A549 (cell line): ENCODE results near the gene NKAPD1. TPM values are rescaled to one million over a fixed set of nuclear protein-coding genes. Genes with fewer than 3 reads are reported as not detected.
A peak's percentile ranks its signal among the peaks of the same experiment; 100 is the strongest.

Experiments used
- ATAC-seq, 2 experiments: fragments of 200-7000 bp in 1 of 2; fragments of >200 bp in 1 of 2; cut with Nextera tagmentation in 1 of 2; cut with Tn5 transposase in 1 of 2; 3 replicates each; pipeline versions ENCODE4 v1.8.0 to v1.9.1; 2018 to 2020; ENCODE audit warnings: mild to moderate bottlenecking in 1 of 2, moderate library complexity in 1 of 2
- CTCF ChIA-PET: fragments of 300-600 bp; sonication (Branson Sonifier 250); formaldehyde crosslinking; extraction: SDS; loops from one replicate; lab custom pipeline; 2021; ENCODE audit warnings: antibody characterized with exemption, inconsistent platforms; lab: Yijun Ruan, JAX
- POLR2A ChIA-PET: fragments of 350-600 bp; formaldehyde crosslinking; extraction: SDS; loops from one replicate; lab custom pipeline; 2021; ENCODE audit warnings: antibody characterized with exemption, inconsistent platforms; lab: Yijun Ruan, JAX
- DNase-seq, 2 experiments: peaks; one replicate each; pipeline versions ENCODE4 v3.0.0 to v3.0.0-alpha.2; 2011 to 2016; ENCODE audit warnings: low read depth in 1 of 2, low spot score in 1 of 2
- FAIRE-seq: peaks from 2 replicates; lab custom pipeline; 2011; peaks lifted over from hg19 to GRCh38; lab: Jason Lieb, UNC
- H3K27ac ChIP-seq, 2 experiments: fragments of >200 bp; sonication (Bioruptor Twin); formaldehyde crosslinking; 3 replicates each; pipeline ENCODE4 v1.5.1; 2016 to 2017
- H3K4me1 ChIP-seq: fragments of >200 bp; sonication (Bioruptor Twin); formaldehyde crosslinking; 3 replicates; pipeline ENCODE4 v1.6.1; 2016
- H3K4me2 ChIP-seq: fragments of >200 bp; sonication (Bioruptor Twin); formaldehyde crosslinking; 3 replicates; pipeline ENCODE4 v1.6.1; 2016
- H3K4me3 ChIP-seq: fragments of >200 bp; sonication (Bioruptor Twin); formaldehyde crosslinking; 3 replicates; pipeline ENCODE4 v1.5.1; 2016
- H3K9me3 ChIP-seq: fragments of >200 bp; sonication (Bioruptor Twin); formaldehyde crosslinking; 3 replicates; pipeline ENCODE4 v1.6.1; 2016
- BHLHE40 ChIP-seq: IDR thresholded peaks from 2 replicates; pipeline ENCODE4 v1.6.1; 2012; ENCODE audit warnings: low read depth, low read length, inconsistent platforms
- CBX8 ChIP-seq: fragments of 200-600 bp; sonication (generic); IDR thresholded peaks from 2 replicates; pipeline ENCODE4 v1.6.1; 2016
- CEBPB ChIP-seq, 2 experiments: fragments of >200 bp in 1 of 2; sonication (Bioruptor Twin) in 1 of 2; formaldehyde crosslinking in 1 of 2; IDR thresholded peaks; 2 replicates each; pipeline ENCODE4 v1.6.1; 2012 to 2016
- EHF ChIP-seq: fragments of 250-450 bp; sonication (Bioruptor Pico); IDR thresholded peaks from 2 replicates; pipeline ENCODE4 v1.5.0; 2020; ENCODE audit warnings: mild to moderate bottlenecking
- FOSL2 ChIP-seq, 2 experiments: fragments of 450-650 bp in 1 of 2; fragments of >200 bp in 1 of 2; sonication (Bioruptor Twin) in 1 of 2; formaldehyde crosslinking; IDR thresholded peaks; 2 replicates each; pipeline versions ENCODE4 v1.5.0 to v1.6.1; 2016 to 2020; ENCODE audit warnings: mild to moderate bottlenecking in 1 of 2, moderate library complexity in 1 of 2
- FOXS1 ChIP-seq: fragments of 250-450 bp; sonication (Bioruptor Pico); IDR thresholded peaks from 2 replicates; pipeline ENCODE4 v1.5.0; 2020; ENCODE audit warnings: mild to moderate bottlenecking, moderate library complexity
- GATA3 ChIP-seq: IDR thresholded peaks from 2 replicates; pipeline ENCODE4 v1.6.1; 2012; ENCODE audit warnings: borderline replicate concordance
- HDAC2 ChIP-seq: fragments of 200-600 bp; sonication (generic); IDR thresholded peaks from 2 replicates; pipeline ENCODE4 v1.6.1; 2016
- HOXB13 ChIP-seq: fragments of 250-450 bp; sonication (Bioruptor Pico); IDR thresholded peaks from 2 replicates; pipeline ENCODE4 v1.5.0; 2020; ENCODE audit warnings: low read depth, mild to moderate bottlenecking, moderate library complexity
- JUN ChIP-seq, 2 experiments: fragments of >200 bp; sonication (Bioruptor Twin); formaldehyde crosslinking; IDR thresholded peaks; 2 replicates in 1 of 2; 3 replicates in 1 of 2; pipeline ENCODE4 v1.6.1; 2016 to 2017
- JUNB ChIP-seq: fragments of >200 bp; sonication (Bioruptor Twin); formaldehyde crosslinking; IDR thresholded peaks from 2 replicates; pipeline ENCODE4 v1.6.1; 2016
- NPAS2 ChIP-seq: fragments of 250-450 bp; sonication (Bioruptor Pico); IDR thresholded peaks from 2 replicates; pipeline ENCODE4 v1.8.0; 2022; ENCODE audit warnings: mild to moderate bottlenecking, moderate library complexity, borderline replicate concordance
- RNF2 ChIP-seq: fragments of 200-600 bp; sonication (generic); IDR thresholded peaks from 2 replicates; pipeline ENCODE4 v1.6.1; 2016; ENCODE audit warnings: low read depth, mild to moderate bottlenecking, antibody characterized with exemption, moderate library complexity, borderline replicate concordance
- SMC3 ChIP-seq: fragments of >200 bp; sonication (Bioruptor Twin); formaldehyde crosslinking; IDR thresholded peaks from 3 replicates; pipeline ENCODE4 v1.6.1; 2018; ENCODE audit warnings: inconsistent platforms
- TFCP2L1 ChIP-seq: fragments of 250-450 bp; sonication (Bioruptor Pico); IDR thresholded peaks from 2 replicates; pipeline ENCODE4 v1.5.0; 2021; ENCODE audit warnings: mild to moderate bottlenecking
- TP53 ChIP-seq: fragments of 250-450 bp; sonication (Bioruptor Pico); IDR thresholded peaks from 2 replicates; pipeline ENCODE4 v1.5.0; 2021; ENCODE audit warnings: mild to moderate bottlenecking, moderate library complexity
- ZC3H11A ChIP-seq: fragments of 450-650 bp; IDR thresholded peaks from 2 replicates; pipeline ENCODE4 v1.6.1; 2014; ENCODE audit warnings: antibody characterized with exemption, mild to moderate bottlenecking
- ZNF302 ChIP-seq: fragments of 250-450 bp; sonication (Bioruptor Pico); IDR thresholded peaks from 2 replicates; pipeline ENCODE4 v1.9.0; 2021; ENCODE audit warnings: inconsistent platforms, mild to moderate bottlenecking, moderate library complexity
- WGBS: methylation state at CpG from one replicate; pipeline ENCODE4 v1.1.6; 2017; ENCODE audit errors: missing lambda C conversion rate; 5-methylcytosine and 5-hydroxymethylcytosine counted together
- polyA plus RNA-seq, 4 experiments: library from polyadenylated mRNA; depleted of rRNA in 3 of 4; stranded (reverse); fragments of >200 nt; fragmentation: RNase III in 1 of 4; extraction: RNeasy Plus Mini Kit Qiagen cat#74134 plus additional on column Dnase treatment in 1 of 4; gene quantifications; 2 replicates in 3 of 4; 3 replicates in 1 of 4; pipeline ENCODE4 v1.2.3, GENCODE V29; 2011 to 2017
- TF ChIP-seq, protein P1 (sequence below): fragments of >200 bp; sonication (Bioruptor Twin); formaldehyde crosslinking; IDR thresholded peaks from 3 replicates; pipeline ENCODE4 v1.5.1; 2016
- TF ChIP-seq, protein P2 (sequence below): fragments of >200 bp; sonication (Bioruptor Twin); formaldehyde crosslinking; IDR thresholded peaks from 3 replicates; pipeline ENCODE4 v1.6.1; 2016
- TF ChIP-seq, protein P3 (sequence below): IDR thresholded peaks from 2 replicates; pipeline ENCODE4 v1.6.1; 2012
- TF ChIP-seq, protein P4 (sequence below): fragments of 250-450 bp; sonication (Bioruptor Pico); IDR thresholded peaks from 2 replicates; pipeline ENCODE4 v1.5.0; 2021; ENCODE audit warnings: mild to moderate bottlenecking, moderate library complexity, borderline replicate concordance
- TF ChIP-seq, protein P5 (sequence below): fragments of >200 bp; sonication (Bioruptor Twin); formaldehyde crosslinking; IDR thresholded peaks from 2 replicates; pipeline ENCODE4 v1.6.1; 2016

Gene NKAPD1
- polyA plus RNA-seq, 2 of the 4 experiments (the other 2 are of a cell fraction): 16.6 to 20.1 TPM

DNA sequence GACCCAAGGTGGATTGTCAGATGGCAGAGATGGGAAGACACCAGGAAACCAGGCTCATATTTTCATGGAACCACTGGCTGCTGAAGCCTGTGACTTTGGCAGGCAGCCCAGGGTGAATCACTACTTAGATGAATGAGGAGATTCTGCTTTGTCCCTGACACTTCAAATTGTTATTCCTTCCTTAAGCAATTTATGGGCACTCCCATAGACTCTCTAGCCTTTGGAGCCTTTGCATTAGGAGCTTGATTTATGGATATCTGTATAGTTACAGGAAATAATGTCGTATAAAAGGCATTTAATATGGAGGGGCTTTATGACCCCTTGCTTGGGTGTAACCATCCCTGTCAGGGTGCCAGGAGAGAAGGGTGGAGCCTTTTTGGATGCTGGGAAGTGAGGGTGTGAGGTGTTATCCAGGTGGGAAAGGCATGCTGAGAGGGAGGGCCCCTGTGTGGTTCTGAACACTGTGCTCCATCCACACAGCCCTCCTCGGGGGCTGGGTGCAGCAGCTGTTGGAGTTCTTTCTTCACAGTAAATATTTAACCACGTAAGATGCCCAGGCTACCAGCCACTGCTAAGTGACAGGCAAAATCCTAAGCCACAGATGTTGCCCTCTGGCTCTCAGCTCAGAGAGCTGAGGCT lies 54.5 kb downstream of the NKAPD1 start:
- H3K27ac ChIP-seq: peak overlapping the region; percentile 62 to 69
- FAIRE-seq (peak; percentile 91), DNase-seq (peak; percentile 66 to 76), ATAC-seq (peak; percentile 91 to 95)
- TF ChIP-seq TFCP2L1: no peak
- TF ChIP-seq CEBPB (IDR thresholded peaks at IDR 0.05): peak in 1 of 2 experiments; percentile 20; a peak in 1 of 4 replicates
- no peak for TF ChIP-seq FOSL2 (IDR thresholded peaks at IDR 0.05)
- peak; percentile 49 for TF ChIP-seq FOSL2 (CRISPR knock-in tag; IDR thresholded peaks at IDR 0.05)
- 0 out of 2 replicates have a peak, but pooled peaks have one; percentile 11 for TF ChIP-seq GATA3
- peak overlapping the region; percentile 80 for H3K4me2 ChIP-seq
- no peak overlapping the region for H3K4me3 ChIP-seq
- peaks cover 20% of the 10 kb centered on the region for H3K4me1 ChIP-seq
- POLR2A ChIA-PET: interaction anchor here (0.8 to 0.9 kb wide), 2 partner anchors 25 to 31 kb away, joined by 3 read pairs; no protein-coding TSS in a partner anchor
- CTCF ChIA-PET: interaction anchor here (1.0 to 5.7 kb wide), 3 partner anchors 15 to 47 kb away, joined by 5 to 18 read pairs (median 7); partner anchors contain the start of gene BCO2
- WGBS: 6% methylated on average over 3 of the region's 3 CpGs
- no peaks in the 10 kb centered on the region for H3K9me3 ChIP-seq

DNA sequence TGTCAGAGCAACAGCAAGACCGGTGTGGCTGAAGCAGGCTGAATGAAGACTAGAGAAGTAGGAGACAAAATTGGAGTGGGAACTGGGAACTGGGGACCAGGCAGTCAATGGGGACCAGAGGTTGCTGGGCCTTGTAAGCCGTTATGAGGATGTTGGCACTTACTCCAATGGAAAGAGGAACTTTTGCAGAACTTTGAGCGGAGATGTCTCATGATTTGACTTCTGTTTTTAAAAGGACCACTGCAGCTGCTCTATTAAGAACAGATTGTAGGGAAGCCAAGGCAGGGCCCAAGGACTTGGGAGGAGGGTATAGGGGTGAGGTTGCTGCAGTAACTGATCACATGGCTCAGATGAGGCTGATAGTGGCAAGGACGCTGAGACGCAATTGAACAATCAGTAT lies 55.6 kb downstream of the NKAPD1 start:
- FAIRE-seq (no peak), ATAC-seq (no peak), DNase-seq (no peak)
- H3K9me3 ChIP-seq: no peaks in the 10 kb centered on the region
- WGBS: 95% methylated on average over 5 of the region's 5 CpGs
- ChIA-PET CTCF (interaction anchor here (1.4 to 5.7 kb wide), 2 partner anchors 9 to 16 kb away, joined by 4 to 18 read pairs; no protein-coding TSS in a partner anchor), POLR2A (no interaction called here)
- peaks cover 20% of the 10 kb centered on the region for H3K4me1 ChIP-seq
- H3K4me3 ChIP-seq: no peak overlapping the region
- peak overlapping the region; percentile 54 to 62; a peak in 3 of 6 replicates for H3K27ac ChIP-seq
- TF ChIP-seq HDAC2 (no peak), CBX8 (no peak), FOXS1 (CRISPR knock-in tag) (no peak), JUNB (no peak), EHF (CRISPR knock-in tag) (no peak), ZC3H11A (no peak)
- TF ChIP-seq, protein P1, sequence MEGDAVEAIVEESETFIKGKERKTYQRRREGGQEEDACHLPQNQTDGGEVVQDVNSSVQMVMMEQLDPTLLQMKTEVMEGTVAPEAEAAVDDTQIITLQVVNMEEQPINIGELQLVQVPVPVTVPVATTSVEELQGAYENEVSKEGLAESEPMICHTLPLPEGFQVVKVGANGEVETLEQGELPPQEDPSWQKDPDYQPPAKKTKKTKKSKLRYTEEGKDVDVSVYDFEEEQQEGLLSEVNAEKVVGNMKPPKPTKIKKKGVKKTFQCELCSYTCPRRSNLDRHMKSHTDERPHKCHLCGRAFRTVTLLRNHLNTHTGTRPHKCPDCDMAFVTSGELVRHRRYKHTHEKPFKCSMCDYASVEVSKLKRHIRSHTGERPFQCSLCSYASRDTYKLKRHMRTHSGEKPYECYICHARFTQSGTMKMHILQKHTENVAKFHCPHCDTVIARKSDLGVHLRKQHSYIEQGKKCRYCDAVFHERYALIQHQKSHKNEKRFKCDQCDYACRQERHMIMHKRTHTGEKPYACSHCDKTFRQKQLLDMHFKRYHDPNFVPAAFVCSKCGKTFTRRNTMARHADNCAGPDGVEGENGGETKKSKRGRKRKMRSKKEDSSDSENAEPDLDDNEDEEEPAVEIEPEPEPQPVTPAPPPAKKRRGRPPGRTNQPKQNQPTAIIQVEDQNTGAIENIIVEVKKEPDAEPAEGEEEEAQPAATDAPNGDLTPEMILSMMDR: no peak
- TF ChIP-seq, protein P2, sequence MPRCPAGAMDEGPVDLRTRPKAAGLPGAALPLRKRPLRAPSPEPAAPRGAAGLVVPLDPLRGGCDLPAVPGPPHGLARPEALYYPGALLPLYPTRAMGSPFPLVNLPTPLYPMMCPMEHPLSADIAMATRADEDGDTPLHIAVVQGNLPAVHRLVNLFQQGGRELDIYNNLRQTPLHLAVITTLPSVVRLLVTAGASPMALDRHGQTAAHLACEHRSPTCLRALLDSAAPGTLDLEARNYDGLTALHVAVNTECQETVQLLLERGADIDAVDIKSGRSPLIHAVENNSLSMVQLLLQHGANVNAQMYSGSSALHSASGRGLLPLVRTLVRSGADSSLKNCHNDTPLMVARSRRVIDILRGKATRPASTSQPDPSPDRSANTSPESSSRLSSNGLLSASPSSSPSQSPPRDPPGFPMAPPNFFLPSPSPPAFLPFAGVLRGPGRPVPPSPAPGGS: no peak
- H3K4me2 ChIP-seq: no peak overlapping the region

DNA sequence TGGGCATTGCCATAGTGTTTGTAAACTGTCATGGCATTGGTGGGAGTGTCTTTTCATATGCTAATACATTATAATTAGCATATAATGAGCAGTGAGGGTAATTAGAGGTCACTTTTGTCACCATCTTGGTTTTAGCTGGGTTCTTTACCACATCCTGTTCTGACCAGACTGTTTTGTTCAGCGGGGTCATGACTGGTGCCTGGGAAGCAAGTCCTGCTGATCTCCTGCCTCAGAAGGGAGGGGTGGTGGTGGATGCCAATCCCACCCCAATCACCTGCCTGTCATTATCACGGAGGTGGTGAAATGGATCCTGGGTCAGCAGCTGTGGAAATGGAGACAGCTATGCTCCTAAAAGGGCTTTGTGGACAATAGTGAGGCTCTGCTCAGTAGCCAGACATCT lies 58.6 kb downstream of the NKAPD1 start:
- no peak for ATAC-seq
- ChIA-PET POLR2A (no interaction called here), CTCF (no interaction called here)
- H3K4me1 ChIP-seq: peaks cover 20% of the 10 kb centered on the region
- H3K9me3 ChIP-seq: no peaks in the 10 kb centered on the region
- no peak for DNase-seq
- H3K4me3 ChIP-seq: no peak overlapping the region
- WGBS: 91% methylated on average over 1 of the region's 2 CpGs
- H3K4me2 ChIP-seq: no peak overlapping the region
- FAIRE-seq: no peak
- no peak for TF ChIP-seq FOXS1 (CRISPR knock-in tag)
- TF ChIP-seq TP53 (CRISPR knock-in tag): no peak
- TF ChIP-seq, protein P3, sequence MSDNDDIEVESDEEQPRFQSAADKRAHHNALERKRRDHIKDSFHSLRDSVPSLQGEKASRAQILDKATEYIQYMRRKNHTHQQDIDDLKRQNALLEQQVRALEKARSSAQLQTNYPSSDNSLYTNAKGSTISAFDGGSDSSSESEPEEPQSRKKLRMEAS: no peak
- no peak for TF ChIP-seq JUN (IDR thresholded peaks at IDR 0.05)
- TF ChIP-seq SMC3: no peak
- TF ChIP-seq GATA3: no peak
- no peak for TF ChIP-seq RNF2
- TF ChIP-seq HDAC2: no peak
- TF ChIP-seq, protein P4, sequence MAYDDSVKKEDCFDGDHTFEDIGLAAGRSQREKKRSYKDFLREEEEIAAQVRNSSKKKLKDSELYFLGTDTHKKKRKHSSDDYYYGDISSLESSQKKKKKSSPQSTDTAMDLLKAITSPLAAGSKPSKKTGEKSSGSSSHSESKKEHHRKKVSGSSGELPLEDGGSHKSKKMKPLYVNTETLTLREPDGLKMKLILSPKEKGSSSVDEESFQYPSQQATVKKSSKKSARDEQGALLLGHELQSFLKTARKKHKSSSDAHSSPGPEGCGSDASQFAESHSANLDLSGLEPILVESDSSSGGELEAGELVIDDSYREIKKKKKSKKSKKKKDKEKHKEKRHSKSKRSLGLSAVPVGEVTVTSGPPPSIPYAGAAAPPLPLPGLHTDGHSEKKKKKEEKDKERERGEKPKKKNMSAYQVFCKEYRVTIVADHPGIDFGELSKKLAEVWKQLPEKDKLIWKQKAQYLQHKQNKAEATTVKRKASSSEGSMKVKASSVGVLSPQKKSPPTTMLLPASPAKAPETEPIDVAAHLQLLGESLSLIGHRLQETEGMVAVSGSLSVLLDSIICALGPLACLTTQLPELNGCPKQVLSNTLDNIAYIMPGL (CRISPR knock-in tag): no peak
- TF ChIP-seq, protein P5, sequence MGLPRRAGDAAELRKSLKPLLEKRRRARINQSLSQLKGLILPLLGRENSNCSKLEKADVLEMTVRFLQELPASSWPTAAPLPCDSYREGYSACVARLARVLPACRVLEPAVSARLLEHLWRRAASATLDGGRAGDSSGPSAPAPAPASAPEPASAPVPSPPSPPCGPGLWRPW: no peak
- TF ChIP-seq NPAS2 (CRISPR knock-in tag): no peak
- no peak for TF ChIP-seq CEBPB (IDR thresholded peaks at IDR 0.05)
- no peak for TF ChIP-seq TFCP2L1
- TF ChIP-seq ZNF302 (CRISPR knock-in tag): no peak
- no peak for TF ChIP-seq HOXB13 (CRISPR knock-in tag)
- no peak for TF ChIP-seq BHLHE40
- no peak overlapping the region for H3K27ac ChIP-seq
